ENCODE results near the gene WDR90.
A peak's percentile ranks its signal among the peaks of the same experiment; 100 is the strongest.

The WDR90 gene

GRCh38 chr16:648781-649589 is at the start of gene WDR90:
TSS of gene WDR90 (plus strand) at chr16:649365. CDS start at chr16:649417, 52 bp downstream.
- peak; percentile 94 for DNase-seq

DNA sequence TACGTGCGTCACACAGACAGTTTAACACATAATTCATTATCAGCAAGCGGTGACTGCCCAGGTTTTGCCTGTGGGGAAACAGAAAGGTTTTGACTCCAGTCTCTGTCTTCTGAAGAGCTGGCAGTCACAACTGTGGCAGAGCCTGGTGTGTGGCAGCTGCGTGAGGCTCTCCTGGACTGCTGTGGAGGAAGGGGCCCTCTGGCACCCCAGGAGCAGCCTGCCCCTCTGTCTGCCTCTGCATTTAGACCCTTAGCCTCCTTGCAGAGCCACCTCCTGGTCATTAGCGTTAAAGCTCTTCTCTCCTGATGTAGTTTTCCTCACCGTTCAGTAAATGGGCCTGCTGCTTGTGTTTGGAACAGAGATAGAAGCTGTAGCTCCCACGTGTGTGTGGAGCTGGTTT is 48.4 kb upstream of the WDR90 start:
- DNase-seq, result peak; percentile 69

- DNase-seq, result no peak
Observed at GRCh38 chr16:603933-604332, 45.2 kb upstream of the WDR90 start.

DNA sequence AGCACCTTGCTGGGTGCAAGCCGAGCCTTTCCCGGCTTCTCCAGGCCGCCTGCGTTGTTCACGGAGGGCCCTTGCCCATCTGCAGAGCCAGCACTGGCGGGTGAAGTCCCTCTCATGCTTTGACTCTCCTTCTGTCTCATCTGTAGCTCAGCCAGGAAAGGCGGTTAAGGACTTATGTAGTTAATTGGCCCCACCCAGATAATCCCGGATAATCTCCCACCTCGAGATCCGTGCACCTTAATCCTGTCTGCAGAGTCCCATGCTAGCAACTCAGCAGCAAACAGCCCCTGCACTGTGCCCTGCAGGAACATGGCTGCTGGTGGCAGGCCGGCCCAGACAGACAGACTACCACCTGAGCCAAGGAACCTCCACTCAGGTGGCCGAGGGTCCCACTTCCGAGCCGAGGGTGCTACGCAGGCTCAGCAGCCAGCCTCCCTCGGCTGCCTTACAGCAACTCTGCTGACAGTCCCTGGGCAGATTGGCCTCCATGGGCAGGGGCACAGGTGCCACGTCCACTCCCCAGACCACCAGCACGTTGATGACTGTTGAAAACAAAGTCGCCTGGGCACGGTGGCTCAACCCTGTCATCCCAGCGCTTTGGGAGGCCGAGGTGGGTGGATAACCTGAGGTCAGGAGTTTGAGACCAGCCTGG is 42.4 kb upstream of the WDR90 start:
- DNase-seq, result peak; percentile 99

DNA sequence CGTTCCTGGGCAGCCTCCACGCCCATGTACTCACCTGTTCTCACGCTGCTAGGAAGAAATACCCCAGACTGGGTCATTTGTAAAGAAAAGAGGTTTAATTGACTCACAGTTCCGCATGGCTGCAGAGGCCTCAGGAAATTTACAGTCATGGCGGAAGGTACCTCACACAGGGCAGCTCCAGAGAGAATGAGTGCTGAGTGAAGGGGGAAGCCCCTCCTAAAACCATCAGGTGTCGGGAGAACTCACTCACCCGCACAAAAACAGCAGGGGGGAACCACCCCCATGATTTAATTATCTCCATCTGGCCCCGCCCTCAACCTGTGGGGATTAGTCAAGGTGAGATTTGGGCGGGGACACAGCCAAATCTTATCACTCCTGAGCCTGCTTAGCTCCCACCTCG is 41.1 kb upstream of the WDR90 start:
- peak; percentile 39 for DNase-seq

DNA sequence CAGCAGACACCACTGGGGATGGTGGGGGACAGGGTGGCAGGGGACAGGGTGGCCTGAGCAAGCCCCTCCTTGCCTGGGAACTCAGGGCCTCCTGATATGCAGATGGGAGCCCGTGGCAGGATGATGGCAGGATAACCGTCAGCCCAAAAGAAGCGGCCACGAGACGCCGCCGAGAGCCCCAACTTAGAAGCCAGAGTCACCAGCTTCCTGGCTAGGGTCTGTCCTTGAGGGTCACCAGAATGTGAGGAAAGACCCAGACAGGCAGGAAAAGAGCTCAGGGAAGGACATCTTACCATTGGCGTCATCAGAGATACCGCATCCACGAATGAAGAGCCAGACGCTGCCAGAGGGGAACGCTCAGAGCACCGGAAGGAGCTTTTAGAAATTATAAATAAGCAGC is 39.8 kb upstream of the WDR90 start:
- DNase-seq, result no peak

DNA sequence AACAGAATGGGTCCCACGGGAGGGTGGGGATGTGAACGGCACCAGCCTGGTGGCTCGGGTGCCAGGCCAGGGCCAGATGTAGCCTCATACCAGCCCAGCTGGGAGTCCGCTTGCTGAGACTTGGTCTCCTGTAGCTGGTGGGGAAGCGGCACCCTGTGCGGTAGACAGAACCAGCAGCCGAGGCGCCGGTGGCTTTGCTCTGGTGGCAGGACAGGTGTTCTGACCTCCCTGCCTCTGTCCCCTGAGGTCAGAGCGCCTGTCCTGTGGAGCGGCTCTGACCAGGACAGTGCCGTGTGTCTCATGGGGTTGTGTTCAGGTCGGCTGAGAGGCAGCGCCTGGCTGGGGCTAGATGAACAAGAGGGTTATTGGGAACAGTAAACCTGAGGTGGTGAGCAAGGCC is 39.2 kb upstream of the WDR90 start:
- DNase-seq, result no peak

GRCh38 chr16:610513-611381 is 38.4 kb upstream of the WDR90 start:
- peak; percentile 50 for DNase-seq

DNA sequence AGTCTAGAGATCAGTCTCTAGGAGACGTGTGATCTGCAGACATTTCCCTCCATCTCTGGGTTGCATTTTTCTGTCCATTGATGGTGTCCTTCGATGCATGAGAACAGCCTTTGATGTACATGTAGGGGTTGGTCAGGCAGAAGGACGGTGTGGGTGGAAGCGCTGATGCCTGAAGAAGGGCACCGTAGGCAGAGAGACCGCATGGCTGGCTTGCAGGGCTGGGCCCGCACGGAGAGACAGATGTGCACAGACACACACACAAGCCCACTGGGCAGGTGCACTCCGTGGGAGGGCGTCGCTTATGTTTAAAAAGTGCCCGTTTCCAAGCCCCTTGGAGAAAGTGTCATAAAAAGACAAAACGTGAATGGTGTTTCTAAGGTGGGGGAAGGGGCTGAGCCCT is 34.0 kb upstream of the WDR90 start:
- no peak for DNase-seq

DNA sequence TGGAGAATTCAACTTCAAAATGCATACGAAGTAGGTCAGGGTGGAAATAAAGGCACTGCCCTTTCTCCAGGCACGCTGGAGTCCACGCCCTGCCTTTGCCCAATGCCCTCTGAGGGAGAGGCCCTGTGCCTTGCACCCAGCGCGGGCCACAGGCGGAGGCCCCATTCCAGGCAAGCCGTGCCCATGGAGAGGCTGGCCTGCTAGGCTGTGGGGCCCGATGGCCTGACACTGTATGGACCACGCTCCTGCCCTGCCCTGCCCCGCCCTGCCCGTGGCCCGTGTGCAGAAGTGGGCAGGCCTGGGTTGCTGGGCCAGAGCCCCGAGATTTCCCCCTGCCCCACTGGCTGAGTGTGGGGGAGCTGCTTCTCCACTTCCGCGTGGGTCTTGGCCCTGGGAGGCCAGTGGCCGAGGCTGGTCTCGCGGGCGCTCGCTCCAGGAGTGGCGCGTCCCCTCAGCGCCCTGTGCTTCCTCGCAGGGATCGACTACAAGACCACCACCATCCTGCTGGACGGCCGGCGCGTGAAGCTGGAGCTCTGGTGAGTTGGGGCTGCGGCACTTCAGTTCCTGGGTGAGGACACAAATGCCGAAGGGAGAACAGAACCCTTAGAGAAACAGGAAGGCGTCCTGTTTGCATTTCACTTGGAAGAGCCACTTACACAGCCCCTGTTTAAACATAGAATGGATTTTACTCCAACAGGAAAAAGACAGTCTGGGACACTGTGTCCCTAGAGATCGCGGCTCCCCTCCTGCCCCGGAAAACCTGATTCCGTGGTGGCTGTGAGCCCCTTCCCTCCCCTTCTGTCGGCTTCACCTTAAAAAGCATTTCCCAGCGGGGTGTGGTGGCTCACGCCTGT is 32.2 kb upstream of the WDR90 start:
- DNase-seq, result no peak

DNA sequence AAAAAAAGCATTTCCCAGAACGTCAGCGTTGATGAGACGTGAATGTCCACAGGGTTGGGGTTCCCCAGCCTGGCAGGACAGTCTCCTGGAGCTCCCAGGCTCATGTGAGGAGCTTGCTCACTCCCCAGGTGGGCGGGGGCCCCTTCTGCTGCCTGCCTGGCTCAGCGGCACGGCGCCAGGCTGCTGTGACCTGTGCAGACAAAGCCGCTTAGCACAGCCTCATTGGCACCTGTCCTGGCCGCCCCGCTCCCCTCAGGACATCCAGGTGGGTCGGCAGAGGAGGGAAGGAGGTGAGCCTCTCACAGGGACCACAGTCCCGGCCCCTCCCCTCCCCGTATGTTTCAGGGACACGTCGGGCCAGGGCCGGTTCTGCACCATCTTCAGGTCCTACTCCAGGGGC is 31.3 kb upstream of the WDR90 start:
- no peak for DNase-seq

DNA sequence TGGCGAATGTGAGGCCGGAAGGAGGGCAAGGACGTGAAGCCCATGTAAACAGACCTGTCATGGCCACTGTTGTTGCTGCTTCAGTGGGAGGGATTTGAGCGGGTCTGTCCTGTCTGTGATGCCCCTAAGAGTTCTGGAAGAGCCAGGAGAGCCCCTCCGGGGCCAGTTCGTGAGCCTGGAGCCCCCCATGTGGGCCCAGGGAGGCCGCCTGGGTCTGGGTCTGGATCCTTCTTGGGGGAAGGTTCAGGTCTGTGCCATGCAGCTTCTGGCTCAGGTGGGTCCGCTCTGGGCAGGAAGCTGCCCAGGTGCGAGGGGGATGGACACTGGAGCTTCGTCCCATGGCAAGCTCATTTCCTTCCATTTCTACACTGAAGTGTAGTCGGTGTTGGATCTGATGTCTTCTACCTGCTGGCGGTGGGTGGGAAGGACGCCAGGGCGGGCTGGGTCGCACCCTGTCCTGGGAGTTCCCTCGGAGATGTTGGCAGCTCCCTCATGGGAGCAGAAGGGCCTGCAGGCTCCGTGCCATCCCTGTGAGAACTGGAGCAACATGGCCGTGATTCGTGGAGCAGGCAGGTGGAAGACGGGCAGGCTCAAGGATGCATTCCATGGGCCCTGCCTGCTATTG is 29.6 kb upstream of the WDR90 start:
- no peak for DNase-seq

DNA sequence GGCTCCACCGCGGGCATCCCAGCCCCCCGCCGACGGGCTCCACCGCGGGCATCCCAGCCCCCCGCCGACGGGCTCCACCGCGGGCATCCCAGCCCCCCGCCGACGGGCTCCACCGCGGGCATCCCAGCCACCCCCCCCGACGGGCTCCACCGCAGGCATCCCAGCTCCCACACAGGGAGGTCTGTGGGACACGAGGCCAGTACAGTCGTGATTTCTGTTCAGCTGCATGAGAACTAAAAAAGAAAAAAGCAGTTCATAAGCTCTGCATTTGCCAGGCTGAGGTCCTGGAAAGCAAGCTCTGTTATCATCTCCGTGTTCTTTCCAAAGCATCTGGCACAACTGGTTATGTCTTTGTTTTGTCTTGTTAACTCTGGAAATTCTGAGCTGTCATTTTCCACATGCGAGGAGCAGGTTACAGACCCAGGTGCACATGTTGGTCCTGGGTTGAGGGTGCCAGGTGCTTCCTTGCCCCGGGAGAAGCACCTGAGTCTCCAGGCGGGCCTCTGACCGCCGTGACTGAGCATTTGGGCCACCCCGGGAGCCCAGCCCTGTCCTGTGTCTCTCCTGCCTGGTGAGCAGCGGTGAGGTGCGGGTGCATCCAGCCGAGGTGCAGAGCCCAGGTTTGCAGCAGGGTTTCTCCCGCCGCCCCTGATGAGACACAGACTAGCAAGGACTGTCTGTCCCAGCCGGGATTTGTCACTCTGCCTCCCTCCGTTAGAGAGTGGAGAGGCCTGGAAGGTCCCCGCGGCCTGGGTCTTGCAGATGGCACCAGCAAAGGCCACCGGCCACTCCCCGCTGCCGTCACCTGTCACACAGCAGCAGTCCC is 28.3 kb upstream of the WDR90 start:
- DNase-seq, result no peak

- DNase-seq, result no peak
Observed at GRCh38 chr16:621526-622105, 27.5 kb upstream of the WDR90 start.

DNA sequence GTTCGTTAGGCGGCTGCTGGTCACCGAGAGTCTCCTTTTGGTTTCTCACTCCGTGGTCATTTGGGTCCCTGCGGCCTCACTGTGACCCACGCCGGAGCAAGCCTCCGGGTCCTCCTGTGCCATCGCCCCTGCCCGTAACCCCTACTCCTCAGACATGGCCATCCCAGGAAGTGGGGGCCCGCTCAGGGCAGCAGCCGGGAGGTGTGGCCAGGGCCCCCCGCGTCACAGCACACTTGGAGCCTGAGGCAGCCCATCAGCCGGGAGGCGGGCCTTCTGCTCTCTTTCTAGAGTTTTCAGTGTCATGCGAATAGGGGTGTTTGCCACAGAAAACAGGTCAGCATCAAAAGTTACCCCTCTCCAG is 26.3 kb upstream of the WDR90 start:
- no peak for DNase-seq

GRCh38 chr16:624526-625070 is 24.6 kb upstream of the WDR90 start:
- DNase-seq, result no peak

- no peak for DNase-seq
Observed at GRCh38 chr16:625117-625976, 23.8 kb upstream of the WDR90 start.

- no peak for DNase-seq
Observed at GRCh38 chr16:625977-626765, 23.0 kb upstream of the WDR90 start.

Data from NCI-H82 (cell line).